Measurements from ENCODE around the gene ISOC1.

ISOC1 gene

DNA sequence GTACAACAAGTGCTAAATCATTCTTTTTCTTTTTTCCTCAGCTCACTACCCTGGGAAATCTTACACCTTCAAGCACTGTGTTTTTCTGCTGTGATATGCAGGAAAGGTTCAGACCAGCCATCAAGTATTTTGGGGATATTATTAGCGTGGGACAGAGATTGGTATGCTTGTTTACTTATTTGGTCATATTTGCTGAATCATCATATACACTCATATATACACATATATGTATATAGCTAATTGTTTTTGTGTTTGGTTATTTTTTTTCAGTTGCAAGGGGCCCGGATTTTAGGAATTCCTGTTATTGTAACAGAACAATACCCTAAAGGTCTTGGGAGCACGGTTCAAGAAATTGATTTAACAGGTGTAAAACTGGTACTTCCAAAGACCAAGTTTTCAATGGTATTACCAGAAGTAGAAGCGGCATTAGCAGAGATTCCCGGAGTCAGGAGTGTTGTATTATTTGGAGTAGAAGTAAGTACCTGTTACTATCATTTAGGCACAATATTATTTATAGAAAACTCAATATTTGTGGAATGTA is 10.4 kb downstream of the ISOC1 start:
- Histone ChIP-seq H3K9ac (ENCODE audit: low read depth, low read length, poor library complexity) (no peak overlapping the region), H2BK15ac (ENCODE audit: low read length) (no peak overlapping the region), H3K79me1 (ENCODE audit: low read depth, low read length) (no peaks in the 10 kb centered on the region), H3K4ac (ENCODE audit: low read length) (no peak overlapping the region), H2AFZ (ENCODE audit: low read length) (no peak overlapping the region), H3K4me2 (ENCODE audit: insufficient read depth, low read length, poor library complexity, severe bottlenecking) (no peak overlapping the region), H3K23ac (ENCODE audit: low read depth, low read length, poor library complexity) (no peak overlapping the region), H3K14ac (ENCODE audit: low read length) (no peak overlapping the region), H3K27ac (replicated peaks; ENCODE audit: low read length) (no peak overlapping the region), H3K9me3 (replicated peaks in 1 of 2; ENCODE audit: control insufficient read depth in 2 of 2, insufficient read depth in 1 of 2, low read depth in 1 of 2, low read length in 2 of 2) (no peaks in the 10 kb centered on the region), H2BK120ac (ENCODE audit: low read depth, low read length) (no peak overlapping the region), H3K4me3 (ENCODE audit: low read length in 2 of 2) (no peak overlapping the region), H3K27me3 (ENCODE audit: control insufficient read depth in 3 of 3, insufficient read depth in 3 of 3, low read depth in 1 of 3, low read length in 3 of 3) (no peaks in the 10 kb centered on the region), H3K18ac (ENCODE audit: low read length) (no peak overlapping the region), H3K36me3 (replicated peaks in 1 of 2; ENCODE audit: control insufficient read depth in 2 of 2, insufficient read depth in 2 of 2, low read length in 2 of 2) (peaks cover 3 to 31% of the 10 kb centered on the region in 2 donors), H4K8ac (ENCODE audit: low read depth, low read length) (no peak overlapping the region), H2BK12ac (ENCODE audit: low read length) (no peak overlapping the region), H2AK5ac (ENCODE audit: low read depth, low read length) (no peak overlapping the region), H2BK5ac (ENCODE audit: low read length) (no peak overlapping the region), H3K4me1 (ENCODE audit: control insufficient read depth in 2 of 2, insufficient read depth in 1 of 2, low read depth in 1 of 2, low read length in 2 of 2) (no peaks in the 10 kb centered on the region), H4K91ac (ENCODE audit: low read depth, low read length, poor library complexity) (no peak overlapping the region)
- no peak for DNase-seq (ENCODE audit: low spot score)
- no CpG with 5 or more reads among the region's 5 CpGs for WGBS, 2 donors (ENCODE audit: extremely low coverage in 2 of 2, insufficient read length in 2 of 2, insufficient replicate concordance in 1 of 2)

DNA sequence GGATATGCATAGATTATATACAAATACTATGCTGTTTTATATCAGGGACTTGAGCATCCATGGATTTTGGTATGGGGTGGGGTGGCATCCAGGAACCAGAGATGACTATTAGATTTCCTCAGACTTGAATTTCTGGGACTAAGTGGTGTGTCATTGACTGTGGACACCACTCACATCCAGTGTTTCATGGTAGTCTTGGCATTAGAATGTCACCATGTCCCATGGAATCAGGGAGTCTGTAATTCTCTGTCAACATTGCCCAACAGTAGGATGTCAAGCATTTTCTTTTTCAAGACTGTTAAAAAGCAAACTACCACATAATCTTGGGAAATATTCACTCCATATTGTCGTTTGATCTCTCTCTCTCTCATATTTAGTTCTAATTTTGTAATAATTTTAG is 13.1 kb downstream of the ISOC1 start:
- WGBS, 2 donors (ENCODE audit: extremely low coverage in 2 of 2, insufficient read length in 2 of 2, insufficient replicate concordance in 1 of 2) = no CpG with 5 or more reads among the region's 1 CpG
- Histone ChIP-seq H3K18ac (ENCODE audit: low read length) (no peak overlapping the region), H3K79me1 (ENCODE audit: low read depth, low read length) (no peaks in the 10 kb centered on the region), H4K8ac (ENCODE audit: low read depth, low read length) (no peak overlapping the region), H2BK15ac (ENCODE audit: low read length) (no peak overlapping the region), H3K36me3 (replicated peaks in 1 of 2; ENCODE audit: control insufficient read depth in 2 of 2, insufficient read depth in 2 of 2, low read length in 2 of 2) (peaks cover 6 to 39% of the 10 kb centered on the region in 2 donors), H3K4me2 (ENCODE audit: insufficient read depth, low read length, poor library complexity, severe bottlenecking) (no peak overlapping the region), H4K91ac (ENCODE audit: low read depth, low read length, poor library complexity) (no peak overlapping the region), H2BK120ac (ENCODE audit: low read depth, low read length) (no peak overlapping the region), H3K9me3 (replicated peaks in 1 of 2; ENCODE audit: control insufficient read depth in 2 of 2, insufficient read depth in 1 of 2, low read depth in 1 of 2, low read length in 2 of 2) (no peaks in the 10 kb centered on the region), H3K27ac (replicated peaks; ENCODE audit: low read length) (no peak overlapping the region), H3K9ac (ENCODE audit: low read depth, low read length, poor library complexity) (no peak overlapping the region), H3K14ac (ENCODE audit: low read length) (no peak overlapping the region), H3K4ac (ENCODE audit: low read length) (no peak overlapping the region), H3K4me1 (ENCODE audit: control insufficient read depth in 2 of 2, insufficient read depth in 1 of 2, low read depth in 1 of 2, low read length in 2 of 2) (no peaks in the 10 kb centered on the region), H3K4me3 (ENCODE audit: low read length in 2 of 2) (no peak overlapping the region), H2AFZ (ENCODE audit: low read length) (no peak overlapping the region), H3K23ac (ENCODE audit: low read depth, low read length, poor library complexity) (no peak overlapping the region), H2BK12ac (ENCODE audit: low read length) (no peak overlapping the region), H2BK5ac (ENCODE audit: low read length) (no peak overlapping the region), H3K27me3 (ENCODE audit: control insufficient read depth in 3 of 3, insufficient read depth in 3 of 3, low read depth in 1 of 3, low read length in 3 of 3) (no peaks in the 10 kb centered on the region), H2AK5ac (ENCODE audit: low read depth, low read length) (no peak overlapping the region)
- no peak for DNase-seq (ENCODE audit: low spot score)

DNA sequence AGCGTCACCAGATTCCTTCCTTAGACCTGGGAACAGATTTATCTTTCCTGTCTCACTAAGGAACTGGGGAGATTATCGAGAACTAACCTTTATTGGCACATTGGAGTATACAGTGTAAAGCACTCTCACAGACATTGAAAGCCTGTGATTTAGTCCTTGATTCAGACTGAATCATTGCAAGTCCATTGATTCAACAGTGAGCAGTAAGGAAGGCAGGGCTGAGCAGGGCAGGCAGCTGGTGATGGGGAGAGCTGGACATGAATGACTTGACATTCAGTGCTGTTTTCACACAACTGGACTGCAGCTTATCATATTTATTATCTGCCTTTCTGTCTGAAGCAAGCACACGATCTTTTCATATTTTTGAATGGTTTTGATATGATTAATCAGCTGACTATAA is 16.2 kb downstream of the ISOC1 start:
- Histone ChIP-seq H3K4me3 (ENCODE audit: low read length in 2 of 2) (no peak overlapping the region), H3K23ac (ENCODE audit: low read depth, low read length, poor library complexity) (no peak overlapping the region), H3K9me3 (replicated peaks in 1 of 2; ENCODE audit: control insufficient read depth in 2 of 2, insufficient read depth in 1 of 2, low read depth in 1 of 2, low read length in 2 of 2) (no peaks in the 10 kb centered on the region), H3K79me1 (ENCODE audit: low read depth, low read length) (no peaks in the 10 kb centered on the region), H2BK15ac (ENCODE audit: low read length) (no peak overlapping the region), H4K91ac (ENCODE audit: low read depth, low read length, poor library complexity) (no peak overlapping the region), H2AFZ (ENCODE audit: low read length) (no peak overlapping the region), H3K4me1 (ENCODE audit: control insufficient read depth in 2 of 2, insufficient read depth in 1 of 2, low read depth in 1 of 2, low read length in 2 of 2) (no peaks in the 10 kb centered on the region), H3K36me3 (replicated peaks in 1 of 2; ENCODE audit: control insufficient read depth in 2 of 2, insufficient read depth in 2 of 2, low read length in 2 of 2) (peaks cover 6 to 32% of the 10 kb centered on the region in 2 donors), H2BK120ac (ENCODE audit: low read depth, low read length) (no peak overlapping the region), H3K14ac (ENCODE audit: low read length) (no peak overlapping the region), H3K4ac (ENCODE audit: low read length) (no peak overlapping the region), H3K18ac (ENCODE audit: low read length) (no peak overlapping the region), H3K4me2 (ENCODE audit: insufficient read depth, low read length, poor library complexity, severe bottlenecking) (no peak overlapping the region), H2BK12ac (ENCODE audit: low read length) (no peak overlapping the region), H3K27ac (replicated peaks; ENCODE audit: low read length) (no peak overlapping the region), H4K8ac (ENCODE audit: low read depth, low read length) (no peak overlapping the region), H3K27me3 (ENCODE audit: control insufficient read depth in 3 of 3, insufficient read depth in 3 of 3, low read depth in 1 of 3, low read length in 3 of 3) (no peaks in the 10 kb centered on the region), H2AK5ac (ENCODE audit: low read depth, low read length) (no peak overlapping the region), H2BK5ac (ENCODE audit: low read length) (no peak overlapping the region), H3K9ac (ENCODE audit: low read depth, low read length, poor library complexity) (no peak overlapping the region)
- no CpG with 5 or more reads among the region's 3 CpGs for WGBS, 2 donors (ENCODE audit: extremely low coverage in 2 of 2, insufficient read length in 2 of 2, insufficient replicate concordance in 1 of 2)
- no peak for DNase-seq (ENCODE audit: low spot score)

DNA sequence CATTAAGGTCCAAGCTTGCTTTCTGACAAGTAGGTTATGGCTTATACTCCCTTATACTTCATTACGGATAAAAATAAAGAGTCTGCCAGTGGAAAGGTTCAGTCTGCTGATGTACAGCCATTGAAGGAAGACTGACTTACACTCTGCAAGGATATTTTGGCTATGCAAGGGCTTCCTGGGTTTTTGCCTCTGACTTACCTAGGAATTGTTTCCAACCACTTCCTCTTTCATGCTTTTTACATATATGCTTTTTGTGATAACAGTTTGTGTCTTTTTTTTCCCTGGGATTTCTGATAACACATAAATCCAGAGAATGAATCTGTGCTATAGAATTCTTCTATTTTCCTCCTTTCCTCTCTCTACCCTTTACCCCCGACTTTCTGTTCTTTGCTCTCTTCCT is 16.8 kb downstream of the ISOC1 start:
- Histone ChIP-seq H3K9ac (ENCODE audit: low read depth, low read length, poor library complexity) (no peak overlapping the region), H3K4ac (ENCODE audit: low read length) (no peak overlapping the region), H4K91ac (ENCODE audit: low read depth, low read length, poor library complexity) (no peak overlapping the region), H3K18ac (ENCODE audit: low read length) (no peak overlapping the region), H2AK5ac (ENCODE audit: low read depth, low read length) (no peak overlapping the region), H4K8ac (ENCODE audit: low read depth, low read length) (no peak overlapping the region), H2BK5ac (ENCODE audit: low read length) (no peak overlapping the region), H2BK120ac (ENCODE audit: low read depth, low read length) (no peak overlapping the region), H3K9me3 (replicated peaks in 1 of 2; ENCODE audit: control insufficient read depth in 2 of 2, insufficient read depth in 1 of 2, low read depth in 1 of 2, low read length in 2 of 2) (no peaks in the 10 kb centered on the region), H2AFZ (ENCODE audit: low read length) (no peak overlapping the region), H3K23ac (ENCODE audit: low read depth, low read length, poor library complexity) (no peak overlapping the region), H3K4me2 (ENCODE audit: insufficient read depth, low read length, poor library complexity, severe bottlenecking) (no peak overlapping the region), H3K36me3 (replicated peaks in 1 of 2; ENCODE audit: control insufficient read depth in 2 of 2, insufficient read depth in 2 of 2, low read length in 2 of 2) (peaks cover 6 to 27% of the 10 kb centered on the region in 2 donors), H3K27me3 (ENCODE audit: control insufficient read depth in 3 of 3, insufficient read depth in 3 of 3, low read depth in 1 of 3, low read length in 3 of 3) (no peaks in the 10 kb centered on the region), H3K4me1 (ENCODE audit: control insufficient read depth in 2 of 2, insufficient read depth in 1 of 2, low read depth in 1 of 2, low read length in 2 of 2) (no peaks in the 10 kb centered on the region), H3K14ac (ENCODE audit: low read length) (no peak overlapping the region), H3K4me3 (ENCODE audit: low read length in 2 of 2) (no peak overlapping the region), H3K79me1 (ENCODE audit: low read depth, low read length) (no peaks in the 10 kb centered on the region), H2BK15ac (ENCODE audit: low read length) (no peak overlapping the region), H3K27ac (replicated peaks; ENCODE audit: low read length) (no peak overlapping the region), H2BK12ac (ENCODE audit: low read length) (no peak overlapping the region)
- DNase-seq (ENCODE audit: low spot score) = no peak
- no CpG with 5 or more reads among the region's 2 CpGs for WGBS, 2 donors (ENCODE audit: extremely low coverage in 2 of 2, insufficient read length in 2 of 2, insufficient replicate concordance in 1 of 2)

Measured in neuronal stem cell (in vitro differentiated cells).